ENCODE results near the gene PCA3. TPM values are rescaled to one million over a fixed set of nuclear protein-coding genes. Genes with fewer than 3 reads are reported as not detected.

The PCA3 gene
- total RNA-seq, 1 experiment from 2014 or later: not detected

DNA sequence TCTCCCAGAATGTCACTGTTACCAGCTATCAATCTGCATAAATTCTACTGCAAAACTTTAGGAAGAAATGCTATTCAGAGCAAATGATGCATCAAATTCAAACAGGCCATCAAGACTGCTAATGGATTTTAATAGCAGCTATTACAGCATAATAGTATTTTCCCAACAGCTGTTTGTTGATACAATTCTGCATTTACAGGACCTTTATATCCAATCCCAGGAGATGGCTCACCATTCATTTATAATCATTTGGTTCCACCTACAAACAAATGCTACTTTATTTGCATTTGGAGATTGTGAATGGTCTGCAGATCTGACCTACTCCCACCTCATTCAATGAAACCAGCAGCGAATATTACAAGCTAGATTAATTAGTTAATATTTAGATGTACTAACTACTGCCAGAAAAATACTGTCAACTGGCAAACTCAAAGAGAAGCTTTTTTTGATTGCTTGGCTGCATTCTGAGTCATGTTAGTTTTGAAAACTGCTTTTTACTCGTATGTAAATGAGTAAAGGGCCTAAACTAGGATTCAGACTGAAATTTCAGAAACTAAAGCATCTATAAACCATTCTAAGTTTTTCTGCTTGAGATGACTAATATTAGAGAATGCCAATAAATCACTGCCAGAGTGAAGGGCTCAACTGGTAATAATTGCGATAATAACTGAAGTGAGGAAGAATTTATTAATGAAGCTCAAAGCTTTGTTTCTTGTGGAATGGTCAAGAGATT lies 7.1 kb upstream of the PCA3 start:
- ATAC-seq (no peak), DNase-seq (ENCODE audit: low spot score) (no peak)
- no peaks in the 10 kb centered on the region for H3K9me3 Mint-ChIP-seq
- H3K4me3 Mint-ChIP-seq: no peak overlapping the region
- CTCF ChIA-PET: interaction anchor here (1.2 to 4.2 kb wide), 11 partner anchors 8 to 242 kb away, joined by 3 to 32 read pairs (median 7); no protein-coding TSS in a partner anchor
- POLR2A ChIA-PET: no interaction called here
- no peaks in the 10 kb centered on the region for H3K36me3 Mint-ChIP-seq
- peaks cover 13% of the 10 kb centered on the region for H3K4me1 Mint-ChIP-seq
- no peak for TF ChIP-seq CREB1 (CRISPR knock-in tag; IDR thresholded peaks at IDR 0.05)
- TF ChIP-seq ZNF416 (CRISPR knock-in tag; IDR thresholded peaks at IDR 0.05): no peak
- TF ChIP-seq, protein P1, sequence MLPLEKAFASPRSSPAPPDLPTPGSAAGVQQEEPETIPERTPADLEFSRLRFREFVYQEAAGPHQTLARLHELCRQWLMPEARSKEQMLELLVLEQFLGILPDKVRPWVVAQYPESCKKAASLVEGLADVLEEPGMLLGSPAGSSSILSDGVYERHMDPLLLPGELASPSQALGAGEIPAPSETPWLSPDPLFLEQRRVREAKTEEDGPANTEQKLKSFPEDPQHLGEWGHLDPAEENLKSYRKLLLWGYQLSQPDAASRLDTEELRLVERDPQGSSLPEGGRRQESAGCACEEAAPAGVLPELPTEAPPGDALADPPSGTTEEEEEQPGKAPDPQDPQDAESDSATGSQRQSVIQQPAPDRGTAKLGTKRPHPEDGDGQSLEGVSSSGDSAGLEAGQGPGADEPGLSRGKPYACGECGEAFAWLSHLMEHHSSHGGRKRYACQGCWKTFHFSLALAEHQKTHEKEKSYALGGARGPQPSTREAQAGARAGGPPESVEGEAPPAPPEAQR (CRISPR knock-in tag; IDR thresholded peaks at IDR 0.05): no peak
- no peak for TF ChIP-seq NFYB (CRISPR knock-in tag; conservative IDR thresholded peaks at IDR 0.05; ENCODE audit: low read depth)
- TF ChIP-seq GABPB1 (CRISPR knock-in tag; IDR thresholded peaks at IDR 0.05): no peak
- TF ChIP-seq ZNF396 (CRISPR knock-in tag; IDR thresholded peaks at IDR 0.05; ENCODE audit: borderline replicate concordance): no peak
- TF ChIP-seq, protein P2, sequence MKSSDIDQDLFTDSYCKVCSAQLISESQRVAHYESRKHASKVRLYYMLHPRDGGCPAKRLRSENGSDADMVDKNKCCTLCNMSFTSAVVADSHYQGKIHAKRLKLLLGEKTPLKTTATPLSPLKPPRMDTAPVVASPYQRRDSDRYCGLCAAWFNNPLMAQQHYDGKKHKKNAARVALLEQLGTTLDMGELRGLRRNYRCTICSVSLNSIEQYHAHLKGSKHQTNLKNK (CRISPR knock-in tag; IDR thresholded peaks at IDR 0.05): no peak
- TF ChIP-seq, protein P3, sequence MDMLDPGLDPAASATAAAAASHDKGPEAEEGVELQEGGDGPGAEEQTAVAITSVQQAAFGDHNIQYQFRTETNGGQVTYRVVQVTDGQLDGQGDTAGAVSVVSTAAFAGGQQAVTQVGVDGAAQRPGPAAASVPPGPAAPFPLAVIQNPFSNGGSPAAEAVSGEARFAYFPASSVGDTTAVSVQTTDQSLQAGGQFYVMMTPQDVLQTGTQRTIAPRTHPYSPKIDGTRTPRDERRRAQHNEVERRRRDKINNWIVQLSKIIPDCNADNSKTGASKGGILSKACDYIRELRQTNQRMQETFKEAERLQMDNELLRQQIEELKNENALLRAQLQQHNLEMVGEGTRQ (CRISPR knock-in tag; IDR thresholded peaks at IDR 0.05): no peak
- TF ChIP-seq, protein P4, sequence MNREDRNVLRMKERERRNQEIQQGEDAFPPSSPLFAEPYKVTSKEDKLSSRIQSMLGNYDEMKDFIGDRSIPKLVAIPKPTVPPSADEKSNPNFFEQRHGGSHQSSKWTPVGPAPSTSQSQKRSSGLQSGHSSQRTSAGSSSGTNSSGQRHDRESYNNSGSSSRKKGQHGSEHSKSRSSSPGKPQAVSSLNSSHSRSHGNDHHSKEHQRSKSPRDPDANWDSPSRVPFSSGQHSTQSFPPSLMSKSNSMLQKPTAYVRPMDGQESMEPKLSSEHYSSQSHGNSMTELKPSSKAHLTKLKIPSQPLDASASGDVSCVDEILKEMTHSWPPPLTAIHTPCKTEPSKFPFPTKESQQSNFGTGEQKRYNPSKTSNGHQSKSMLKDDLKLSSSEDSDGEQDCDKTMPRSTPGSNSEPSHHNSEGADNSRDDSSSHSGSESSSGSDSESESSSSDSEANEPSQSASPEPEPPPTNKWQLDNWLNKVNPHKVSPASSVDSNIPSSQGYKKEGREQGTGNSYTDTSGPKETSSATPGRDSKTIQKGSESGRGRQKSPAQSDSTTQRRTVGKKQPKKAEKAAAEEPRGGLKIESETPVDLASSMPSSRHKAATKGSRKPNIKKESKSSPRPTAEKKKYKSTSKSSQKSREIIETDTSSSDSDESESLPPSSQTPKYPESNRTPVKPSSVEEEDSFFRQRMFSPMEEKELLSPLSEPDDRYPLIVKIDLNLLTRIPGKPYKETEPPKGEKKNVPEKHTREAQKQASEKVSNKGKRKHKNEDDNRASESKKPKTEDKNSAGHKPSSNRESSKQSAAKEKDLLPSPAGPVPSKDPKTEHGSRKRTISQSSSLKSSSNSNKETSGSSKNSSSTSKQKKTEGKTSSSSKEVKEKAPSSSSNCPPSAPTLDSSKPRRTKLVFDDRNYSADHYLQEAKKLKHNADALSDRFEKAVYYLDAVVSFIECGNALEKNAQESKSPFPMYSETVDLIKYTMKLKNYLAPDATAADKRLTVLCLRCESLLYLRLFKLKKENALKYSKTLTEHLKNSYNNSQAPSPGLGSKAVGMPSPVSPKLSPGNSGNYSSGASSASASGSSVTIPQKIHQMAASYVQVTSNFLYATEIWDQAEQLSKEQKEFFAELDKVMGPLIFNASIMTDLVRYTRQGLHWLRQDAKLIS (CRISPR knock-in tag; IDR thresholded peaks at IDR 0.05; ENCODE audit: borderline replicate concordance): no peak
- TF ChIP-seq JAZF1 (CRISPR knock-in tag; IDR thresholded peaks at IDR 0.05): no peak
- no peak for TF ChIP-seq ZNF671 (CRISPR knock-in tag; IDR thresholded peaks at IDR 0.05)
- TF ChIP-seq ELF4 (CRISPR knock-in tag; IDR thresholded peaks at IDR 0.05; ENCODE audit: low read depth): no peak
- TF ChIP-seq EMX1 (CRISPR knock-in tag; IDR thresholded peaks at IDR 0.05): no peak
- no peak for TF ChIP-seq GTF2I (CRISPR knock-in tag; conservative IDR thresholded peaks at IDR 0.05)
- TF ChIP-seq IRF2 (CRISPR knock-in tag; IDR thresholded peaks at IDR 0.05; ENCODE audit: borderline replicate concordance, low read depth): no peak
- no peak for TF ChIP-seq ZNF121 (CRISPR knock-in tag; IDR thresholded peaks at IDR 0.05)
- TF ChIP-seq, protein P5, sequence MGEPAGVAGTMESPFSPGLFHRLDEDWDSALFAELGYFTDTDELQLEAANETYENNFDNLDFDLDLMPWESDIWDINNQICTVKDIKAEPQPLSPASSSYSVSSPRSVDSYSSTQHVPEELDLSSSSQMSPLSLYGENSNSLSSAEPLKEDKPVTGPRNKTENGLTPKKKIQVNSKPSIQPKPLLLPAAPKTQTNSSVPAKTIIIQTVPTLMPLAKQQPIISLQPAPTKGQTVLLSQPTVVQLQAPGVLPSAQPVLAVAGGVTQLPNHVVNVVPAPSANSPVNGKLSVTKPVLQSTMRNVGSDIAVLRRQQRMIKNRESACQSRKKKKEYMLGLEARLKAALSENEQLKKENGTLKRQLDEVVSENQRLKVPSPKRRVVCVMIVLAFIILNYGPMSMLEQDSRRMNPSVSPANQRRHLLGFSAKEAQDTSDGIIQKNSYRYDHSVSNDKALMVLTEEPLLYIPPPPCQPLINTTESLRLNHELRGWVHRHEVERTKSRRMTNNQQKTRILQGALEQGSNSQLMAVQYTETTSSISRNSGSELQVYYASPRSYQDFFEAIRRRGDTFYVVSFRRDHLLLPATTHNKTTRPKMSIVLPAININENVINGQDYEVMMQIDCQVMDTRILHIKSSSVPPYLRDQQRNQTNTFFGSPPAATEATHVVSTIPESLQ (CRISPR knock-in tag; IDR thresholded peaks at IDR 0.05): no peak
- no peak for TF ChIP-seq MYBL2 (CRISPR knock-in tag; IDR thresholded peaks at IDR 0.05)
- no peak for TF ChIP-seq ZBTB21 (CRISPR knock-in tag; IDR thresholded peaks at IDR 0.05; ENCODE audit: borderline replicate concordance)
- no peak for TF ChIP-seq RELA (CRISPR knock-in tag; IDR thresholded peaks at IDR 0.05; ENCODE audit: borderline replicate concordance)
- H3K27me3 Mint-ChIP-seq (ENCODE audit: low read depth): no peaks in the 10 kb centered on the region
- no peak overlapping the region for H3K27ac Mint-ChIP-seq

All from WTC11 (cell line).